Caco-2 (cell line): ENCODE data around the gene GALNTL6. TPM values are rescaled to one million over a fixed set of nuclear protein-coding genes. Genes with fewer than 3 reads are reported as not detected.

Experiments used
- BruUV-seq: library from RNA; stranded (reverse); fragments of 400-500 nt; replicated peaks from 2 replicates; lab custom pipeline; 2021; lab: Mats Ljungman, UMichigan
- CTCF ChIA-PET: fragments of 300-600 bp; sonication (Branson Sonifier 250); formaldehyde crosslinking; loops from one replicate; lab custom pipeline; 2022; ENCODE audit warnings: antibody characterized with exemption; lab: Charles Lee
- POLR2A ChIA-PET: fragments of 300-600 bp; sonication (Branson Sonifier 250); formaldehyde crosslinking; loops from one replicate; lab custom pipeline; 2022; ENCODE audit warnings: antibody characterized with exemption; lab: Charles Lee
- DNase-seq, 2 experiments: peaks; one replicate each; pipeline versions ENCODE4 v3.0.0 to v3.0.0-alpha.2; 2020 to 2022
- H3K27me3 ChIP-seq: replicated peaks from 2 replicates; pipeline ENCODE4 v1.6.0; 2011; ENCODE audit warnings: low read length; ENCODE audit not compliant: control insufficient read depth, insufficient read depth
- H3K36me3 ChIP-seq: 2 replicates; pipeline ENCODE4 v1.5.1; 2011; ENCODE audit warnings: low read length; ENCODE audit not compliant: control insufficient read depth, insufficient read depth
- H3K4me1 ChIP-seq: fragments of 250-450 bp; sonication (Bioruptor Pico); 2 replicates; pipeline ENCODE4 v1.5.1; 2020; ENCODE audit warnings: mild to moderate bottlenecking
- H3K4me3 ChIP-seq: 2 replicates; pipeline ENCODE4 v1.5.1; 2011; ENCODE audit warnings: low read depth, mild to moderate bottlenecking, control low read depth, low read length
- H3K9me3 ChIP-seq: fragments of 250-450 bp; sonication (Bioruptor Pico); 2 replicates; pipeline ENCODE4 v1.5.1; 2020; ENCODE audit warnings: mild to moderate bottlenecking, moderate library complexity
- H3K27ac Mint-ChIP-seq: one replicate; pipeline ENCODE4 v1.8.0; 2022; ENCODE audit warnings: mixed read lengths; ENCODE audit not compliant: unreplicated experiment
- H3K27me3 Mint-ChIP-seq: one replicate; pipeline ENCODE4 v1.8.0; 2022; ENCODE audit warnings: mixed read lengths; ENCODE audit not compliant: insufficient read depth, unreplicated experiment
- H3K36me3 Mint-ChIP-seq: one replicate; pipeline ENCODE4 v1.8.0; 2022; ENCODE audit warnings: mild to moderate bottlenecking, mixed read lengths; ENCODE audit not compliant: insufficient read depth, unreplicated experiment
- H3K4me1 Mint-ChIP-seq: one replicate; pipeline ENCODE4 v1.8.0; 2022; ENCODE audit warnings: low read depth, mixed read lengths; ENCODE audit not compliant: unreplicated experiment
- H3K4me3 Mint-ChIP-seq: one replicate; pipeline ENCODE4 v1.8.0; 2022; ENCODE audit warnings: mild to moderate bottlenecking, moderate library complexity, mixed read lengths; ENCODE audit not compliant: unreplicated experiment
- H3K9me3 Mint-ChIP-seq: one replicate; pipeline ENCODE4 v1.8.0; 2022; ENCODE audit warnings: mixed read lengths; ENCODE audit not compliant: unreplicated experiment
- intact Hi-C: fragments of 100-400 bp; cut with micrococcal nuclease; formaldehyde crosslinking; loops from one replicate; pipeline ENCODE4 v1.10.0; 2022; ENCODE audit not compliant: unreplicated experiment
- total RNA-seq: library from RNA; stranded (reverse); gene quantifications from 2 replicates; pipeline ENCODE4 v1.2.3, GENCODE V29; 2022
- TF ChIP-seq, protein P1 (sequence below), 2 experiments: fragments of 200-600 bp in 1 of 2; IDR thresholded peaks; 1 replicate in 1 of 2; 2 replicates in 1 of 2; pipeline versions ENCODE4 v1.5.1 to v1.8.0; 2011 to 2022; ENCODE audit warnings: antibody characterized with exemption in 1 of 2, control low read depth in 1 of 2, inconsistent platforms in 1 of 2, low read depth in 1 of 2, low read length in 1 of 2, mild to moderate bottlenecking in 1 of 2, moderate library complexity in 1 of 2; ENCODE audit not compliant: insufficient read depth in 1 of 2, severe bottlenecking in 1 of 2, unreplicated experiment in 1 of 2

GALNTL6 gene
- total RNA-seq, 1 experiment from 2014 or later, result not detected

DNA sequence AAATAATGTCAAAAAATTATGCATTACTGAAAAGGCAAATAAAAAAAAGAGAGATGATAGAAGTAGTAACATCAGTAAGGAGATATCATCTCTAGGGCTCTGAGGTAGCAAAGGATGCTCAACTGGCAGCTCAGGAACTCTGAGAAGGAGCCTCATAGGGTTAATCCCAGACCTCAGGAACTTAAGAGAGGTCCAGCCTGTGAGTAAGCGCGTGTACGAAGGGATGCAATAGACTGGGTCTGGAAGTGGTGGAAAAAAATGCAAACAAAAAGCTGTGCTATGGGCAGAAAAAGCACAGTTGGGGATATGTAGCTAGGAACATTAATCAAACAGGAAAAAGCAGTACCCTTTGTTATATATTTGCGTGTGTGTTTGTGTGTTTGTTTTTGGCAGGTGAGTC, 282.0 kb downstream of the GALNTL6 start:
- CTCF ChIA-PET, result no interaction called here
- no peaks in the 10 kb centered on the region for H3K9me3 ChIP-seq
- TF ChIP-seq, protein P1, sequence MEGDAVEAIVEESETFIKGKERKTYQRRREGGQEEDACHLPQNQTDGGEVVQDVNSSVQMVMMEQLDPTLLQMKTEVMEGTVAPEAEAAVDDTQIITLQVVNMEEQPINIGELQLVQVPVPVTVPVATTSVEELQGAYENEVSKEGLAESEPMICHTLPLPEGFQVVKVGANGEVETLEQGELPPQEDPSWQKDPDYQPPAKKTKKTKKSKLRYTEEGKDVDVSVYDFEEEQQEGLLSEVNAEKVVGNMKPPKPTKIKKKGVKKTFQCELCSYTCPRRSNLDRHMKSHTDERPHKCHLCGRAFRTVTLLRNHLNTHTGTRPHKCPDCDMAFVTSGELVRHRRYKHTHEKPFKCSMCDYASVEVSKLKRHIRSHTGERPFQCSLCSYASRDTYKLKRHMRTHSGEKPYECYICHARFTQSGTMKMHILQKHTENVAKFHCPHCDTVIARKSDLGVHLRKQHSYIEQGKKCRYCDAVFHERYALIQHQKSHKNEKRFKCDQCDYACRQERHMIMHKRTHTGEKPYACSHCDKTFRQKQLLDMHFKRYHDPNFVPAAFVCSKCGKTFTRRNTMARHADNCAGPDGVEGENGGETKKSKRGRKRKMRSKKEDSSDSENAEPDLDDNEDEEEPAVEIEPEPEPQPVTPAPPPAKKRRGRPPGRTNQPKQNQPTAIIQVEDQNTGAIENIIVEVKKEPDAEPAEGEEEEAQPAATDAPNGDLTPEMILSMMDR (IDR thresholded peaks at IDR 0.05; ENCODE audit: insufficient read depth in 1 of 2, low read depth in 1 of 2, low read length in 1 of 2, severe bottlenecking in 1 of 2, unreplicated experiment in 1 of 2), result no peak
- no peak for DNase-seq
- no peaks in the 10 kb centered on the region for H3K4me1 ChIP-seq
- H3K36me3 ChIP-seq, result no peaks in the 10 kb centered on the region
- no peak overlapping the region for H3K4me3 ChIP-seq
- no peaks in the 10 kb centered on the region for H3K36me3 Mint-ChIP-seq
- H3K4me1 Mint-ChIP-seq, result no peaks in the 10 kb centered on the region
- POLR2A ChIA-PET, result no interaction called here
- peaks cover 2% of the 10 kb centered on the region for H3K27me3 Mint-ChIP-seq
- intact Hi-C loops, result no loop called here
- no TSS peak for BruUV-seq
- no peaks in the 10 kb centered on the region for H3K9me3 Mint-ChIP-seq
- H3K27me3 ChIP-seq, result no peaks in the 10 kb centered on the region
- no peak overlapping the region for H3K27ac Mint-ChIP-seq
- no peak overlapping the region for H3K4me3 Mint-ChIP-seq

DNA sequence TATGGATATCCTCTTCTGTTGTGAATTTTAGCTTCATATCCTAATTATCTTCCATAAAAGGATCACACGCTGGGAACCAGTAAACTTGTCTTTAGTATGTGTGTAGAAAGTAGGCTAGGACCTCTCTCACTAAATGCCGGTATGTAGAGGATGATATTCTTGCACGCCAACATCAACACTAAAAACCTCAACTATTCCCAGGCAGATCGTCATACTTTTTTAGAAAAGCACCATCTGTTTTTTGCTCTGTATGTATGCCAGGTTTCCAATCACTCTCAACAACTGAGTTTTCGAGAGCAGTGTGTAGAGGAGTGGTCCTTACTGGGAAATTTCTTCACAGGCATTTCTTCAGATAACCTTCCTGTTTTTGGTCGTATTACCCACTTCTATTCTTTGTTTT, 283.6 kb downstream of the GALNTL6 start:
- H3K9me3 Mint-ChIP-seq, result no peaks in the 10 kb centered on the region
- POLR2A ChIA-PET, result no interaction called here
- intact Hi-C loops, result no loop called here
- CTCF ChIA-PET, result no interaction called here
- TF ChIP-seq, protein P1 (IDR thresholded peaks at IDR 0.05; ENCODE audit: insufficient read depth in 1 of 2, low read depth in 1 of 2, low read length in 1 of 2, severe bottlenecking in 1 of 2, unreplicated experiment in 1 of 2), result no peak
- H3K4me3 Mint-ChIP-seq, result no peak overlapping the region
- H3K27me3 ChIP-seq, result no peaks in the 10 kb centered on the region
- no peak overlapping the region for H3K27ac Mint-ChIP-seq
- H3K36me3 Mint-ChIP-seq, result no peaks in the 10 kb centered on the region
- H3K9me3 ChIP-seq, result no peaks in the 10 kb centered on the region
- H3K4me1 Mint-ChIP-seq, result no peaks in the 10 kb centered on the region
- no TSS peak for BruUV-seq
- no peak overlapping the region for H3K4me3 ChIP-seq
- H3K27me3 Mint-ChIP-seq, result peaks cover 2% of the 10 kb centered on the region
- H3K36me3 ChIP-seq, result no peaks in the 10 kb centered on the region
- H3K4me1 ChIP-seq, result no peaks in the 10 kb centered on the region
- no peak for DNase-seq

DNA sequence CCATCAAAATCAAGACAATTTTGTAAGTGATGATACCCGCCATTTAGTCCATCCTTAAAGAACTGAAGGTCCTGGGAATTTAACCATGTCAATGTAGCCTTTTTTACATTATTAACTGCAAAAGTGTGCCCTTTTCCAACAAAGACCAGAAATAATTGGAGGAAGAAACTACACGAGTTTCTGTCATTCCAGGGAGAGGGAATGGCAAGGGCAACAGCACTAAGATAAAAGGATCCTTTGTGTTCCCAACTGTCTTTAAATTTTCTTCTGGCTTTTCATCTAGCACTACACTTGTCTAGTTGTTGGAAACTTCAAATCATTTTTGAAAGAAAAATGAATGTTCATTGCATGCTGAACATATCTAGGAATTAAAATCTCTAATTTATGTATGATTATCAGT, 286.2 kb downstream of the GALNTL6 start:
- no peaks in the 10 kb centered on the region for H3K9me3 Mint-ChIP-seq
- Histone ChIP-seq H3K4me1 (no peaks in the 10 kb centered on the region), H3K27me3 (no peaks in the 10 kb centered on the region), H3K4me3 (no peak overlapping the region), H3K9me3 (no peaks in the 10 kb centered on the region), H3K36me3 (no peaks in the 10 kb centered on the region)
- no peaks in the 10 kb centered on the region for H3K36me3 Mint-ChIP-seq
- no peak for DNase-seq
- intact Hi-C loops, result no loop called here
- CTCF ChIA-PET, result no interaction called here
- no TSS peak for BruUV-seq
- no peaks in the 10 kb centered on the region for H3K4me1 Mint-ChIP-seq
- H3K4me3 Mint-ChIP-seq, result no peak overlapping the region
- H3K27me3 Mint-ChIP-seq, result peaks cover 2% of the 10 kb centered on the region
- TF ChIP-seq, protein P1 (IDR thresholded peaks at IDR 0.05; ENCODE audit: insufficient read depth in 1 of 2, low read depth in 1 of 2, low read length in 1 of 2, severe bottlenecking in 1 of 2, unreplicated experiment in 1 of 2), result no peak
- POLR2A ChIA-PET, result no interaction called here
- H3K27ac Mint-ChIP-seq, result no peak overlapping the region
